Fibroblast of skin of right quadriceps (primary cell): Measurements from ENCODE around the gene RYR1.
"Not testable (repeated sequence)": the region's sequence is repeated elsewhere in the genome, so short reads cannot be mapped to it uniquely, and the experiment has no call there.

Source experiments
- DNase-seq: peaks from one replicate; pipeline ENCODE4 v3.0.0-alpha.2; 2013

Gene RYR1

GRCh38 chr19:38624822-38625221 is 191.3 kb downstream of the RYR1 start:
- no peak for DNase-seq

GRCh38 chr19:38626401-38626800 is 192.9 kb downstream of the RYR1 start:
- DNase-seq: no peak

- no peak for DNase-seq
Measured at GRCh38 chr19:38629568-38629967, 196.1 kb downstream of the RYR1 start.

GRCh38 chr19:38631301-38631700 is 197.8 kb downstream of the RYR1 start:
- DNase-seq: not testable (repeated sequence)

GRCh38 chr19:38631811-38632475 is 198.5 kb downstream of the RYR1 start:
- DNase-seq: not testable (repeated sequence)

- no peak for DNase-seq
Measured at GRCh38 chr19:38632476-38633213, 199.2 kb downstream of the RYR1 start.

- peak; percentile 56 for DNase-seq
Measured at GRCh38 chr19:38634757-38635482, 201.4 kb downstream of the RYR1 start.

- DNase-seq: no peak
Measured at GRCh38 chr19:38635483-38636399, 202.2 kb downstream of the RYR1 start.
